Hepatocyte (in vitro differentiated cells): Measurements from ENCODE around the gene TPM3. TPM values are rescaled to one million over a fixed set of nuclear protein-coding genes. Genes with fewer than 3 reads are reported as not detected.

Experiments used
- DNase-seq: peaks from one replicate; pipeline ENCODE4 v3.0.0-alpha.2; 2016; ENCODE audit warnings: low spot score
- H2AFZ ChIP-seq: fragments of 200-600 bp; sonication (generic); 2 replicates; pipeline ENCODE4 v1.6.0; 2016; ENCODE audit warnings: antibody characterized with exemption, mild to moderate bottlenecking
- H3K27ac ChIP-seq: fragments of 200-600 bp; sonication (generic); 2 replicates; pipeline ENCODE4 v1.5.1; 2016; ENCODE audit warnings: mild to moderate bottlenecking
- H3K27me3 ChIP-seq: fragments of 200-600 bp; sonication (generic); 2 replicates; pipeline ENCODE4 v1.6.1; 2016
- H3K36me3 ChIP-seq: fragments of 200-600 bp; sonication (generic); replicated peaks from 2 replicates; pipeline ENCODE4 v1.5.1; 2016; ENCODE audit warnings: low read depth; ENCODE audit not compliant: insufficient read depth
- H3K4me1 ChIP-seq: fragments of 200-600 bp; sonication (generic); 2 replicates; pipeline ENCODE4 v1.5.1; 2016; ENCODE audit warnings: mild to moderate bottlenecking, moderate library complexity; ENCODE audit not compliant: insufficient read depth
- H3K4me2 ChIP-seq: fragments of 200-600 bp; sonication (generic); 2 replicates; pipeline ENCODE4 v1.6.0; 2016
- H3K4me3 ChIP-seq: fragments of 200-600 bp; sonication (generic); 2 replicates; pipeline ENCODE4 v1.5.1; 2016; ENCODE audit warnings: mild to moderate bottlenecking
- H3K79me2 ChIP-seq: fragments of 200-600 bp; sonication (generic); 2 replicates; pipeline ENCODE4 v1.6.0; 2017; ENCODE audit warnings: mild to moderate bottlenecking
- H3K9me2 ChIP-seq: fragments of 200-600 bp; sonication (generic); replicated peaks from 2 replicates; pipeline ENCODE4 v1.6.0; 2017; ENCODE audit warnings: mild to moderate bottlenecking; ENCODE audit not compliant: insufficient read depth
- H3K9me3 ChIP-seq: fragments of 200-600 bp; sonication (generic); 2 replicates; pipeline ENCODE4 v1.5.1; 2016; ENCODE audit warnings: low read depth, mild to moderate bottlenecking
- H4K20me1 ChIP-seq: fragments of 200-600 bp; sonication (generic); 2 replicates; pipeline ENCODE4 v1.6.0; 2016; ENCODE audit warnings: mild to moderate bottlenecking; ENCODE audit not compliant: insufficient read depth, poor library complexity, severe bottlenecking
- CTCF ChIP-seq: fragments of 200-600 bp; sonication (generic); IDR thresholded peaks from 2 replicates; pipeline ENCODE4 v1.5.1; 2016; ENCODE audit warnings: antibody characterized with exemption, mild to moderate bottlenecking; ENCODE audit not compliant: poor library complexity
- EZH2 ChIP-seq: fragments of 200-600 bp; sonication (generic); IDR thresholded peaks from 2 replicates; pipeline ENCODE4 v1.6.1; 2016; ENCODE audit warnings: antibody characterized with exemption, mild to moderate bottlenecking, borderline replicate concordance
- EZH2phosphoT487 ChIP-seq: fragments of 200-600 bp; sonication (generic); IDR thresholded peaks from one replicate; pipeline ENCODE4 v1.6.1; 2018; ENCODE audit warnings: antibody characterized with exemption, mild to moderate bottlenecking, low read depth, moderate library complexity; ENCODE audit not compliant: unreplicated experiment, severe bottlenecking
- WGBS: methylation state at CpG from one replicate; pipeline ENCODE4 v1.1.6; 2016; ENCODE audit warnings: low lambda C conversion rate; ENCODE audit errors: missing lambda C conversion rate; 5-methylcytosine and 5-hydroxymethylcytosine counted together
- polyA plus RNA-seq: library from polyadenylated mRNA; unstranded; fragments of >200 nt; fragmentation: Nextera tagmentation; extraction: Ambion mirVana; gene quantifications from 2 replicates; pipeline ENCODE4 v1.2.1, GENCODE V29; 2016
- total RNA-seq: library from RNA; depleted of rRNA; stranded (reverse); fragments of >200 nt; gene quantifications from 2 replicates; pipeline ENCODE4 v1.2.3, GENCODE V29; 2014

Gene TPM3
- total and polyA plus RNA-seq, 2 experiments from 2014 or later: 321 to 440 TPM

GRCh38 chr1:154179946-154180687 lies 11.8 kb downstream of the TPM3 start:
- Histone ChIP-seq H3K9me2 (no peaks in the 10 kb centered on the region), H3K79me2 (peaks cover 72% of the 10 kb centered on the region), H2AFZ (no peak overlapping the region), H4K20me1 (peaks cover 60% of the 10 kb centered on the region), H3K9me3 (no peaks in the 10 kb centered on the region), H3K4me2 (peak overlapping the region; percentile 87), H3K4me1 (peaks cover 42% of the 10 kb centered on the region), H3K4me3 (peak overlapping the region; percentile 9), H3K36me3 (no peaks in the 10 kb centered on the region), H3K27me3 (no peaks in the 10 kb centered on the region), H3K27ac (peak overlapping the region; percentile 96)
- DNase-seq: peak; percentile 63
- TF ChIP-seq EZH2 (no peak), EZH2phosphoT487 (no peak), CTCF (no peak)
- 47% methylated on average over 3 of the region's 3 CpGs for WGBS

GRCh38 chr1:154178911-154179811 lies 12.7 kb downstream of the TPM3 start:
- no peaks in the 10 kb centered on the region for H3K9me3 ChIP-seq
- peak; percentile 53 for DNase-seq
- H3K9me2 ChIP-seq: no peaks in the 10 kb centered on the region
- H3K4me3 ChIP-seq: peak overlapping the region; percentile 9
- H3K4me1 ChIP-seq: peaks cover 42% of the 10 kb centered on the region
- no peak overlapping the region for H2AFZ ChIP-seq
- H3K27ac ChIP-seq: peak overlapping the region; percentile 96
- no peaks in the 10 kb centered on the region for H3K27me3 ChIP-seq
- 59% methylated on average over 10 of the region's 10 CpGs for WGBS
- peak overlapping the region; percentile 87 for H3K4me2 ChIP-seq
- no peaks in the 10 kb centered on the region for H3K36me3 ChIP-seq
- H4K20me1 ChIP-seq: peaks cover 60% of the 10 kb centered on the region
- no peak for TF ChIP-seq EZH2phosphoT487
- H3K79me2 ChIP-seq: peaks cover 81% of the 10 kb centered on the region

- H3K9me2 ChIP-seq: no peaks in the 10 kb centered on the region
- H3K27ac ChIP-seq: no peak overlapping the region
- H3K27me3 ChIP-seq: no peaks in the 10 kb centered on the region
- no peak for DNase-seq
- TF ChIP-seq CTCF: no peak
- no peak for TF ChIP-seq EZH2phosphoT487
- TF ChIP-seq EZH2: no peak
- H3K4me2 ChIP-seq: peak overlapping the region; percentile 87
- H3K36me3 ChIP-seq: no peaks in the 10 kb centered on the region
- H3K4me3 ChIP-seq: no peak overlapping the region
- WGBS: 54% methylated on average over 2 of the region's 2 CpGs
- no peaks in the 10 kb centered on the region for H3K9me3 ChIP-seq
- H2AFZ ChIP-seq: no peak overlapping the region
- H3K4me1 ChIP-seq: peaks cover 42% of the 10 kb centered on the region
- H4K20me1 ChIP-seq: peaks cover 65% of the 10 kb centered on the region
- H3K79me2 ChIP-seq: peaks cover 93% of the 10 kb centered on the region
Observed at GRCh38 chr1:154178013-154178412, 13.9 kb downstream of the TPM3 start.

GRCh38 chr1:154176337-154176736 lies 15.6 kb downstream of the TPM3 start:
- Histone ChIP-seq H4K20me1 (peaks cover 66% of the 10 kb centered on the region), H3K79me2 (peaks cover 98% of the 10 kb centered on the region), H3K27me3 (no peaks in the 10 kb centered on the region), H3K4me1 (peaks cover 37% of the 10 kb centered on the region), H2AFZ (no peak overlapping the region), H3K4me3 (no peak overlapping the region), H3K4me2 (no peak overlapping the region), H3K36me3 (no peaks in the 10 kb centered on the region), H3K9me2 (no peaks in the 10 kb centered on the region), H3K27ac (no peak overlapping the region), H3K9me3 (no peaks in the 10 kb centered on the region)
- TF ChIP-seq CTCF (no peak), EZH2phosphoT487 (no peak), EZH2 (no peak)
- 81% methylated on average over 2 of the region's 2 CpGs for WGBS
- peak; percentile 41 for DNase-seq
